ENCODE results near the gene B4GALNT1. TPM values are rescaled to one million over a fixed set of nuclear protein-coding genes. Genes with fewer than 3 reads are reported as not detected.
A peak's percentile ranks its signal among the peaks of the same experiment; 100 is the strongest.

Gene B4GALNT1
- total RNA-seq, 1 experiment from 2014 or later: 0.63 TPM

DNA sequence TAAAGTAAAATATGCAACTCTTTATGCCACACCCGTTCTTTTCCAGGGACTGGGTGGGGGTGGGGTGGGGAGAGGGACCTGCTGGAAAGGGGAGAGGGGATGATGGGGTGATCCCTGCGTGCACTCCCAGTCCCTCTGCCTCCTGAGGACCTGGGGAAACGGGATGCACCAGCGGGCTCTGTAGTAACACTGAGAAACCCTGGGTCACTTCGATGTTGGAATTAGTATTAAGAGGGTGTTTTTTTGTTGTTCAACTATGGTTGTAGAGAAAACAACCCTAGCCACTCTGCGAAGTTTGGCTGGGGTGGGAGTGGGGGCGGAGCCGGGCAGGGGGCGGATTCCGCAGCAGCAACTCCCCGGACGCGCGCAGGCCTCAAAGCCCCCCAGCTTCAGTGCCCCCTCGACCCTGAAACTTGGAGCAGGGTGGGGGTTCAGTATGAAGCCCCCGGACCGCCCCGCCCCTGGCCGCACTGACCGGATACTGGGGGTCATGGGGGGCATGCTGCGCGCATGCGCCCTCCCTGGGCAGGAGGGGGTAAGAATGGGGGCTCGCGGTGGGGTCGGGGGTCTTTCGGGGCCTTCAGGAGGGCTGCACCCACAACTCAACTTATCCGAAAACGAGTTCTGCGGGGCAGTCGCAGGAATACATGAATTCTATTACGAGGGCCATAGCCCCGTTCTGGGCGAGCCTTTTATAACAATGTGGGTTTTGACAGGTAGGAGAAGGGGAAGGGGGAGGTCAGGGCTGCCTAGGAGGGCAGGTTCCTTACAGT is 23.0 kb downstream of the B4GALNT1 start:
- Histone ChIP-seq H4K20me1 (ENCODE audit: insufficient read depth, low read depth, low read length) (no peaks in the 10 kb centered on the region), H2AFZ (ENCODE audit: low read length) (no peak overlapping the region), H3K36me3 (ENCODE audit: insufficient read depth, low read length) (no peaks in the 10 kb centered on the region), H3K27ac (ENCODE audit: low read length) (no peak overlapping the region), H3K27me3 (ENCODE audit: low read length) (no peaks in the 10 kb centered on the region), H3K79me2 (ENCODE audit: low read length) (no peaks in the 10 kb centered on the region), H3K4me1 (ENCODE audit: low read length) (peaks cover 30% of the 10 kb centered on the region), H3K9me2 (replicated peaks; ENCODE audit: insufficient read depth, low read length) (no peaks in the 10 kb centered on the region), H3K9ac (ENCODE audit: low read length) (no peak overlapping the region), H3K4me3 (ENCODE audit: low read length) (no peak overlapping the region), H3K4me2 (ENCODE audit: low read depth, low read length, poor library complexity, severe bottlenecking) (no peak overlapping the region), H3K9me3 (ENCODE audit: low read length) (no peaks in the 10 kb centered on the region)
- no peak for DNase-seq

DNA sequence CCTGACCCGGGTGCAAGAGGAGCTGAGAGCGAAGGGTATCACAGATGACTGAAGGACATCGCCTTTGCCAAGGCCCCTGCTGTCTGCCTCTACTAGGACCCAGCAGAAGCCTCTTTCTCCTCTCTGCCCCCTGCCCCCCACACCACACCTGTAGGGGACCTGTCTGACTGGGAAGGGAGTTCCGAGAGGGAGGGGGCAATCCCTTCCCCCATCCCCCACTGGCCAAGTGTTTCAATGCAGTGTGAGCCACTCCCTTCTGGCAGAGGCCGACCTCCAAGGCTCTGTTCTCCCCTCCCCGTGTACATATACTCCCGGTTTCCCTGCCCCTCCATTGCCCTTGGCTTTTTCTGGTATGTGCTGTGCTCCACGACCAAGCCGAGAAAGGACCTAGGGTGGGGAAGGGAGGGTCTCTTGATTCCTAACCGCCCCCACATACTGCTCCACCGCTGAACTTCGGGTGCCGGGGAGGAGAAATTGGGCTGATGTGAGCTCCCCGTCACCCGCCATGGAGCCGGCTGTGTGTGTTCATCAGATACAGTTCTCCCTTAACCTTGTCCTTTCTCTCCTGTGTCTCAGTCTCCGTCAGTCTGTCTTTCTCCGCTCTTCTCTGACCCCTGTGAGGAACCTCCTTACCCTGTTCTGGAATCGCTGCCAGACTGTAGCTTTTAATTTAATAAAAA is 23.8 kb downstream of the B4GALNT1 start:
- Histone ChIP-seq H2AFZ (ENCODE audit: low read length) (no peak overlapping the region), H3K27ac (ENCODE audit: low read length) (no peak overlapping the region), H3K4me3 (ENCODE audit: low read length) (no peak overlapping the region), H3K4me2 (ENCODE audit: low read depth, low read length, poor library complexity, severe bottlenecking) (no peak overlapping the region), H3K9ac (ENCODE audit: low read length) (no peak overlapping the region), H3K9me2 (replicated peaks; ENCODE audit: insufficient read depth, low read length) (no peaks in the 10 kb centered on the region), H3K79me2 (ENCODE audit: low read length) (no peaks in the 10 kb centered on the region), H4K20me1 (ENCODE audit: insufficient read depth, low read depth, low read length) (no peaks in the 10 kb centered on the region), H3K9me3 (ENCODE audit: low read length) (no peaks in the 10 kb centered on the region), H3K4me1 (ENCODE audit: low read length) (peaks cover 25% of the 10 kb centered on the region), H3K36me3 (ENCODE audit: insufficient read depth, low read length) (no peaks in the 10 kb centered on the region), H3K27me3 (ENCODE audit: low read length) (no peaks in the 10 kb centered on the region)
- no peak for DNase-seq

GRCh38 chr12:57607958-57608663 is 24.9 kb downstream of the B4GALNT1 start:
- Histone ChIP-seq H3K9me2 (replicated peaks; ENCODE audit: insufficient read depth, low read length) (no peaks in the 10 kb centered on the region), H3K9me3 (ENCODE audit: low read length) (no peaks in the 10 kb centered on the region), H3K27me3 (ENCODE audit: low read length) (no peaks in the 10 kb centered on the region), H3K4me2 (ENCODE audit: low read depth, low read length, poor library complexity, severe bottlenecking) (no peak overlapping the region), H4K20me1 (ENCODE audit: insufficient read depth, low read depth, low read length) (no peaks in the 10 kb centered on the region), H3K9ac (ENCODE audit: low read length) (no peak overlapping the region), H2AFZ (ENCODE audit: low read length) (no peak overlapping the region), H3K36me3 (ENCODE audit: insufficient read depth, low read length) (no peaks in the 10 kb centered on the region), H3K79me2 (ENCODE audit: low read length) (no peaks in the 10 kb centered on the region), H3K27ac (ENCODE audit: low read length) (no peak overlapping the region), H3K4me1 (ENCODE audit: low read length) (peaks cover 19% of the 10 kb centered on the region), H3K4me3 (ENCODE audit: low read length) (no peak overlapping the region)
- DNase-seq: no peak

- H3K27me3 ChIP-seq (ENCODE audit: low read length): no peaks in the 10 kb centered on the region
- no peak overlapping the region for H3K9ac ChIP-seq (ENCODE audit: low read length)
- no peak overlapping the region for H3K4me2 ChIP-seq (ENCODE audit: low read depth, low read length, poor library complexity, severe bottlenecking)
- peaks cover 19% of the 10 kb centered on the region for H3K4me1 ChIP-seq (ENCODE audit: low read length)
- no peak overlapping the region for H2AFZ ChIP-seq (ENCODE audit: low read length)
- no peak overlapping the region for H3K4me3 ChIP-seq (ENCODE audit: low read length)
- no peaks in the 10 kb centered on the region for H3K9me3 ChIP-seq (ENCODE audit: low read length)
- H3K36me3 ChIP-seq (ENCODE audit: insufficient read depth, low read length): no peaks in the 10 kb centered on the region
- no peaks in the 10 kb centered on the region for H3K9me2 ChIP-seq (replicated peaks; ENCODE audit: insufficient read depth, low read length)
- H4K20me1 ChIP-seq (ENCODE audit: insufficient read depth, low read depth, low read length): no peaks in the 10 kb centered on the region
- no peaks in the 10 kb centered on the region for H3K79me2 ChIP-seq (ENCODE audit: low read length)
- no peak for DNase-seq
- H3K27ac ChIP-seq (ENCODE audit: low read length): no peak overlapping the region
These were observed 26.2 kb downstream of the B4GALNT1 start for GRCh38 chr12:57606821-57607220.

DNA sequence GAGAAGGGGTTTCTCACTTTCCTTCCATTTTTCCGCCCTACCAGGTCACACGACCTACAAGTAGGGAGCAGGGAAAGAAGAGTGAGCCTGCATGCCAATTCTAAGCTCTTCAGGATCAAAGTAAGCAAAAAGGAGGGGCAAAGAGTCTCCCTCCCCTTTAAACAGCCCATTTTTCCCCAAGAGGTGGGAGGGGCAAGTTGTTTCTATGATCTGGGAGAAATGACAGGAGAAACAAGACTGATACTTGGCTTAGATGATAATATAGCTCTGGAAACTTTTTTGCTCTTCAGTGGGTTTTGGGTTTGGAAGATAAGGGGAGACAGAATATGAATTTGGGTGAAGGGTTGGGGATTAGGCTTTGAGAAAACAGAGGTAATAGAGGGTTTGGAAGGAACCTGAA is 26.6 kb downstream of the B4GALNT1 start:
- Histone ChIP-seq H3K9ac (ENCODE audit: low read length) (no peak overlapping the region), H3K9me3 (ENCODE audit: low read length) (no peaks in the 10 kb centered on the region), H3K4me2 (ENCODE audit: low read depth, low read length, poor library complexity, severe bottlenecking) (no peak overlapping the region), H2AFZ (ENCODE audit: low read length) (no peak overlapping the region), H3K27ac (ENCODE audit: low read length) (no peak overlapping the region), H3K4me3 (ENCODE audit: low read length) (no peak overlapping the region), H3K27me3 (ENCODE audit: low read length) (no peaks in the 10 kb centered on the region), H3K79me2 (ENCODE audit: low read length) (no peaks in the 10 kb centered on the region), H4K20me1 (ENCODE audit: insufficient read depth, low read depth, low read length) (no peaks in the 10 kb centered on the region), H3K36me3 (ENCODE audit: insufficient read depth, low read length) (no peaks in the 10 kb centered on the region), H3K4me1 (ENCODE audit: low read length) (peaks cover 17% of the 10 kb centered on the region), H3K9me2 (replicated peaks; ENCODE audit: insufficient read depth, low read length) (no peaks in the 10 kb centered on the region)
- DNase-seq: no peak

DNA sequence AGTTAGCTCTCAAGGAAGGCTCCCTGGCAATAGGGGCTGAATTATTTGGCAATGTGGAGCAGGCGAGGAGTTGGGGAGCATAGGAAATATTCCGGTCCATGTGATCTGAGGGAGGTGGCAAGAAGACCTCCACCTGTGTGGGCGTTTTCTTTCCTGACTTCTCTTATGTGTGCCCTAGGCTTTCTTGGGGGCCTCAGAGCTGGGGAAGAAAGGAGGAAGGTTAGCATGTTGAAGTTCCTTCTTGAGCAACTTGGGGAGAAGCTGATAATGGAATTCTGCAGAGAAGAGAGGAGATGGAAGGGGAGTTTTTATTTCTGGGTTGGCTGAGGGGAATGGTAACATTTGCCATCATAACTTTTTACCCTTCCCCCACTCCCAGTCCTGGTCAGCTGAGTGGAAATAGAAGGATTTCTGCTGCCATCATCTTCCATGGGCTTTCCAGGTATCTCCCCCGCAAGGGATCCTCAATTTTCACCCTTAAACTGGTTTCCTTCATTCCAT is 27.1 kb downstream of the B4GALNT1 start:
- Histone ChIP-seq H3K36me3 (ENCODE audit: insufficient read depth, low read length) (no peaks in the 10 kb centered on the region), H3K27me3 (ENCODE audit: low read length) (no peaks in the 10 kb centered on the region), H4K20me1 (ENCODE audit: insufficient read depth, low read depth, low read length) (no peaks in the 10 kb centered on the region), H3K79me2 (ENCODE audit: low read length) (no peaks in the 10 kb centered on the region), H3K4me1 (ENCODE audit: low read length) (peaks cover 13% of the 10 kb centered on the region), H2AFZ (ENCODE audit: low read length) (no peak overlapping the region), H3K4me3 (ENCODE audit: low read length) (peak overlapping the region; percentile 81), H3K4me2 (ENCODE audit: low read depth, low read length, poor library complexity, severe bottlenecking) (peak overlapping the region; percentile 85), H3K9me2 (replicated peaks; ENCODE audit: insufficient read depth, low read length) (no peaks in the 10 kb centered on the region), H3K9me3 (ENCODE audit: low read length) (no peaks in the 10 kb centered on the region), H3K27ac (ENCODE audit: low read length) (no peak overlapping the region), H3K9ac (ENCODE audit: low read length) (peak overlapping the region; percentile 85)
- no peak for DNase-seq

DNA sequence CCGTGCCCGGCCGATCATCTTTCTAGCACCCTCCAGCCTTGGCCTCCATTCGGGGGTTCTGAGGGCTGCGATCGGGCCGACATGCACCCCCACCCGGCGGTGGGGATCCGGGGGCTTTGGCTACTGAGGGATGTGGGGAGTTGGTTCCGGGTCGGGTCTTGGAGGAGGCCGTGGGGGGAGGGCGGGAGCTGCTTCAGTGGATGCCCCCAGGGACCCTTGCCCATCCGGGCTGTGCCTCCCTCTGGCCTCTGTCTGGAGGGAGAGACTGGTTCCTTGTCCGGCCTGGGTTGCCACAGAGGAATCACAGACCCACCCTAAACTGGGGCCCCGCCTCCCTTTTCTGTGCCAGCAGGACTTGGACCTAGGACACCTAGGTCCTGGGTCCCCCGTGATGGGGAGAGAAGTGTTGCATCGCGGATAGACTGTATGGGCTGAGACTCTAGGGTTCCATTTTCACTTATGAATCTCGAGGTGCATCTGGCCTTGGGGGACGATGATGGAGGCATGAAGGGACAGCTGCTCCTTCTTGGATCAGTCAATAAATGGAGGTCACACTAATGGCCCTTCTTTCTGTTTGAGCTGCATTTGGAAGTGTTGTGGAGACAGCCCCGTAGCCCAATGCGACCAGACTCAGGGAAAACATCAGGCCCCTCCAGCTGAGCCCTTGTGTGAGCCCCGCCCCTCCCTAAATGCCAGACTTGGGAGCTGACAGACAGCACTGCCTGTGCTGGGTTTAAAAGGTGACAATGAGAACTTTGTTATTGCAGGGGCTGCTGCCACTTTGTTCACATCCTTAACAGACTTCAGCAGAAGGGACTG is 27.8 kb downstream of the B4GALNT1 start:
- H3K79me2 ChIP-seq (ENCODE audit: low read length): no peaks in the 10 kb centered on the region
- H2AFZ ChIP-seq (ENCODE audit: low read length): no peak overlapping the region
- H3K27ac ChIP-seq (ENCODE audit: low read length): peak overlapping the region; percentile 61
- H3K9ac ChIP-seq (ENCODE audit: low read length): peak overlapping the region; percentile 85
- H3K27me3 ChIP-seq (ENCODE audit: low read length): no peaks in the 10 kb centered on the region
- no peaks in the 10 kb centered on the region for H3K36me3 ChIP-seq (ENCODE audit: insufficient read depth, low read length)
- peak; percentile 56 for DNase-seq
- no peaks in the 10 kb centered on the region for H3K9me3 ChIP-seq (ENCODE audit: low read length)
- peak overlapping the region; percentile 81 for H3K4me3 ChIP-seq (ENCODE audit: low read length)
- no peaks in the 10 kb centered on the region for H3K9me2 ChIP-seq (replicated peaks; ENCODE audit: insufficient read depth, low read length)
- peak overlapping the region; percentile 85 for H3K4me2 ChIP-seq (ENCODE audit: low read depth, low read length, poor library complexity, severe bottlenecking)
- H4K20me1 ChIP-seq (ENCODE audit: insufficient read depth, low read depth, low read length): no peaks in the 10 kb centered on the region
- peaks cover 13% of the 10 kb centered on the region for H3K4me1 ChIP-seq (ENCODE audit: low read length)
